HEK293 (cell line): ENCODE data around the gene SCOC.

ENCODE experiments used
- ZNF596 ChIP-seq: fragments of 450-650 bp; IDR thresholded peaks from 2 replicates; pipeline ENCODE4 v1.5.0; 2018; ENCODE audit warnings: missing biosample characterization, mild to moderate bottlenecking, missing genetic modification characterization, moderate library complexity
- TF ChIP-seq, protein P1 (sequence below): fragments of 450-650 bp; formaldehyde crosslinking; IDR thresholded peaks from 2 replicates; pipeline ENCODE4 v1.5.1; 2016; ENCODE audit warnings: missing biosample characterization, missing genetic modification characterization

DNA sequence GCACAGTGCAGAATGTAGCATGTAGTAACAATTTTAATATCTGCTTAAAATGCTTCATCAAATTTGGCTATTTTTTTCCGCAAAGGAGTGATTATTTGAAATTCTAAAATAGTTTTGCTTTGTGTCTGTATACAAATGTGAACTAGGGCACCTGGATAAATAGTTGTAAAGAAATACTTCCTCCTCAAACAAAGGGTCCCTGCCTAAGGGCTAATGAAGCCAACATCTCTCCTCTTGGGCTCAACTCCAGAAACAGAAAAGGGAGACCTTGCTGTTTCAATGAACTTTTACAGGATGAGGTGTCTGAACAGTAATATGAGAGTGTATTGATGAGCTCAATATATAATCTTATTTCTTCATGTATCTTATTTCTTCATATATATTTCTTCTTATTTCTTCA is 30.8 kb upstream of the SCOC start:
- TF ChIP-seq, protein P1, sequence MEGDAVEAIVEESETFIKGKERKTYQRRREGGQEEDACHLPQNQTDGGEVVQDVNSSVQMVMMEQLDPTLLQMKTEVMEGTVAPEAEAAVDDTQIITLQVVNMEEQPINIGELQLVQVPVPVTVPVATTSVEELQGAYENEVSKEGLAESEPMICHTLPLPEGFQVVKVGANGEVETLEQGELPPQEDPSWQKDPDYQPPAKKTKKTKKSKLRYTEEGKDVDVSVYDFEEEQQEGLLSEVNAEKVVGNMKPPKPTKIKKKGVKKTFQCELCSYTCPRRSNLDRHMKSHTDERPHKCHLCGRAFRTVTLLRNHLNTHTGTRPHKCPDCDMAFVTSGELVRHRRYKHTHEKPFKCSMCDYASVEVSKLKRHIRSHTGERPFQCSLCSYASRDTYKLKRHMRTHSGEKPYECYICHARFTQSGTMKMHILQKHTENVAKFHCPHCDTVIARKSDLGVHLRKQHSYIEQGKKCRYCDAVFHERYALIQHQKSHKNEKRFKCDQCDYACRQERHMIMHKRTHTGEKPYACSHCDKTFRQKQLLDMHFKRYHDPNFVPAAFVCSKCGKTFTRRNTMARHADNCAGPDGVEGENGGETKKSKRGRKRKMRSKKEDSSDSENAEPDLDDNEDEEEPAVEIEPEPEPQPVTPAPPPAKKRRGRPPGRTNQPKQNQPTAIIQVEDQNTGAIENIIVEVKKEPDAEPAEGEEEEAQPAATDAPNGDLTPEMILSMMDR (tag by site-specific recombination), result no peak
- TF ChIP-seq ZNF596 (tag by site-specific recombination), result no peak
